ENCODE data around the gene CCBE1.

- TF ChIP-seq POLR2A (IDR thresholded peaks at IDR 0.05; ENCODE audit: low read depth, low read length) (no peak), POLR2AphosphoS5 (IDR thresholded peaks at IDR 0.05; ENCODE audit: low read depth, low read length) (no peak), TAF1 (IDR thresholded peaks at IDR 0.05; ENCODE audit: borderline replicate concordance, low read depth, low read length) (no peak)
Observed at GRCh38 chr18:59593291-59593717, 103.9 kb downstream of the CCBE1 start.

All from GM12892 (cell line).